ENCODE results near the gene ILF3. TPM values are rescaled to one million over a fixed set of nuclear protein-coding genes. Genes with fewer than 3 reads are reported as not detected.

ILF3 gene
- total and polyA plus RNA-seq, 2 of the 13 experiments (the other 11 are each of a cell fraction or from before 2014, with no cell fraction given), result 120 to 173 TPM

DNA sequence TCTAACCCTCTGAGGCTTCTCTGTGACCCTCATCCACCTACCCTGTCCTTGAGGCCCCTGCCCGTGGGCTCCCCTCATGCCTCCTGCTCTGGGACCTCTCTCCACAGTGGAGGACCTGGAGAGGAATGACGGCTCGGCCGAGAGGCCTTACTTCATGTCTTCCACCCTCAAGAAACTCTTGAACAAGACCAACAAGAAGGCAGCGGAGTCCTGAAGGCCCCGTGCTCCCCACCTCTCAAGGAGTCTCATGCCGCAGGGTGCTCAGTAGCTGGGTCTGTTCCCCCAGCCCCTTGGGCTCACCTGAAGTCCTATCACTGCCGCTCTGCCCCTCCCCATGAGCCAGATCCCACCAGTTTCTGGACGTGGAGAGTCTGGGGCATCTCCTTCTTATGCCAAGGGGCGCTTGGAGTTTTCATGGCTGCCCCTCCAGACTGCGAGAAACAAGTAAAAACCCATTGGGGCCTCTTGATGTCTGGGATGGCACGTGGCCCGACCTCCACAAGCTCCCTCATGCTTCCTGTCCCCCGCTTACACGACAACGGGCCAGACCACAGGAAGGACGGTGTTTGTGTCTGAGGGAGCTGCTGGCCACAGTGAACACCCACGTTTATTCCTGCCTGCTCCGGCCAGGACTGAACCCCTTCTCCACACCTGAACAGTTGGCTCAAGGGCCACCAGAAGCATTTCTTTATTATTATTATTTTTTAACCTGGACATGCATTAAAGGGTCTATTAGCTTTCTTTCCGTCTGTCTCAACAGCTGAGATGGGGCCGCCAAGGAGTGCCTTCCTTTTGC, 10.8 kb upstream of the ILF3 start (continued):
- TF ChIP-seq ZSCAN31 (CRISPR knock-in tag; IDR thresholded peaks at IDR 0.05; ENCODE audit: low read depth) (no peak), ZBTB34 (CRISPR knock-in tag; IDR thresholded peaks at IDR 0.05) (no peak), NFIB (CRISPR knock-in tag; IDR thresholded peaks at IDR 0.05; ENCODE audit: borderline replicate concordance) (no peak), SIX4 (CRISPR knock-in tag; IDR thresholded peaks at IDR 0.05) (no peak), DNMT3B (CRISPR knock-in tag; conservative IDR thresholded peaks at IDR 0.05) (no peak)
- TF ChIP-seq, protein P1, sequence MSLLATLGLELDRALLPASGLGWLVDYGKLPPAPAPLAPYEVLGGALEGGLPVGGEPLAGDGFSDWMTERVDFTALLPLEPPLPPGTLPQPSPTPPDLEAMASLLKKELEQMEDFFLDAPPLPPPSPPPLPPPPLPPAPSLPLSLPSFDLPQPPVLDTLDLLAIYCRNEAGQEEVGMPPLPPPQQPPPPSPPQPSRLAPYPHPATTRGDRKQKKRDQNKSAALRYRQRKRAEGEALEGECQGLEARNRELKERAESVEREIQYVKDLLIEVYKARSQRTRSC (CRISPR knock-in tag; IDR thresholded peaks at IDR 0.05; ENCODE audit: low read depth), result no peak

DNA sequence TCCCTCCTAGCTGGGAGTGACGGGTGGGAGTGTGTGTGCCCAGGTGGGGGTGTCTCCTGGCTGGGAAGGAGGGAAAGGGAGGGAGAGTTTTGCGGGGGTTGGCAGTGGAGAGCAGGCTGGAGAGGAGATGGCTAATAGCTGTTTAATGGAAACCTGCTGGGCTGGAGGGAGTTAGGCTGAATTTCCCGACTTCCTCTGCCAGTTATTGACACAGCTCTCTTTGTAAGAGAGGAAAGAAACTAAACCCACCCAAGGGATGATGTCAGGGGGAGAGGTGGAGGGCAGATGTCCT, 10.2 kb upstream of the ILF3 start:
- Histone ChIP-seq H3K4me1 (ENCODE audit: insufficient read depth, low read length) (peaks cover 85% of the 10 kb centered on the region), H3K27ac (ENCODE audit: extremely low read length, insufficient read depth, low read length) (peak overlapping the region; percentile 11), H3K79me2 (ENCODE audit: insufficient read depth, low read length) (no peaks in the 10 kb centered on the region), H3K9me3 (ENCODE audit: low read length) (no peaks in the 10 kb centered on the region), H4K20me1 (ENCODE audit: insufficient read depth, low read length) (no peaks in the 10 kb centered on the region), H3K4me3 (replicated peaks in 1 of 3; ENCODE audit: insufficient read depth in 1 of 3, low read depth in 2 of 3, low read length in 3 of 3) (peak overlapping the region in 2 of 3 experiments; percentile 29 to 70; a peak in 2 of 6 replicates), H2AFZ (ENCODE audit: low read length) (no peak overlapping the region), H3K4me2 (ENCODE audit: low read depth, low read length) (peak overlapping the region; percentile 93), H3K9ac (ENCODE audit: insufficient read depth, low read depth, low read length) (peak overlapping the region; percentile 40; the same call in 1 of the 2 replicates), H3K27me3 (ENCODE audit: control insufficient read depth in 1 of 2, insufficient read depth in 2 of 2, low read length in 2 of 2) (no peaks in the 10 kb centered on the region), H3K36me3 (replicated peaks in 1 of 2; ENCODE audit: control insufficient read depth in 1 of 2, insufficient read depth in 2 of 2, low read length in 2 of 2) (no peaks in the 10 kb centered on the region)
- ATAC-seq, result no peak; the same call in 2 of the 3 replicates
- intact Hi-C loops (cut with micrococcal nuclease; ENCODE audit: unreplicated experiment) (loop anchor here (1.0 kb wide), 1 partner anchor 63 kb away; no protein-coding TSS in a partner anchor), in situ Hi-C loops (cut with HindIII; ENCODE audit: extremely low pct_ligation_motif_present, low pct_unique_long_range_greater_than_20kb) (loop anchor here (5.0 kb wide), 1 partner anchor 62 kb away; no protein-coding TSS in a partner anchor)
- FAIRE-seq, result no peak
- no peak for TF ChIP-seq POLR2AphosphoS2 (IDR thresholded peaks at IDR 0.05; ENCODE audit: low read depth, low read length)
- no peak for TF ChIP-seq ZNF432 (CRISPR knock-in tag; IDR thresholded peaks at IDR 0.05; ENCODE audit: borderline replicate concordance)
- 0 out of 2 replicates have a peak, but pooled peaks have one; percentile 5 for TF ChIP-seq PITX1 (CRISPR knock-in tag; IDR thresholded peaks at IDR 0.05)
- no peak for TF ChIP-seq FOXA1 (IDR thresholded peaks at IDR 0.05)
- TF ChIP-seq FOXA1 (CRISPR knock-in tag; IDR thresholded peaks at IDR 0.05), result peak; percentile 29; the same call in 1 of the 2 replicates
- TF ChIP-seq ZFP36 (IDR thresholded peaks at IDR 0.05; ENCODE audit: borderline replicate concordance, low read depth, low read length, partially characterized antibody), result no peak
- TF ChIP-seq ZNF121 (CRISPR knock-in tag; IDR thresholded peaks at IDR 0.05), result no peak
- no peak for TF ChIP-seq DMAP1 (CRISPR knock-in tag; IDR thresholded peaks at IDR 0.05)
- TF ChIP-seq ERF (CRISPR knock-in tag; IDR thresholded peaks at IDR 0.05), result 0 out of 2 replicates have a peak, but pooled peaks have one; percentile 5
- no peak for TF ChIP-seq RBFOX2 (IDR thresholded peaks at IDR 0.05; ENCODE audit: low read depth, low read length)
- no peak for DNase-seq (ENCODE audit: low spot score)
- BruUV-seq (replicated peaks), result no TSS peak
- WGBS (ENCODE audit: low lambda C conversion rate), result 27% methylated on average over 3 of the region's 3 CpGs
- ChIA-PET POLR2A (interaction anchor here (1.0 to 2.8 kb wide), 4 partner anchors 9 to 74 kb away, joined by 4 to 20 read pairs (median 10); partner anchors contain the start of gene DNM2), CTCF (ENCODE audit: low intra/inter-chr PET ratio, low total read pairs) (interaction anchor here (0.7 to 3.8 kb wide), 2 partner anchors 9 to 64 kb away, joined by 3 to 69 read pairs; no protein-coding TSS in a partner anchor)

Measured in HepG2 (cell line).